ENCODE data around the gene LMBR1L. TPM values are rescaled to one million over a fixed set of nuclear protein-coding genes. Genes with fewer than 3 reads are reported as not detected.

LMBR1L gene
- total and polyA plus RNA-seq, 8 donors: 39.9 to 102 (median 87.6) TPM

DNA sequence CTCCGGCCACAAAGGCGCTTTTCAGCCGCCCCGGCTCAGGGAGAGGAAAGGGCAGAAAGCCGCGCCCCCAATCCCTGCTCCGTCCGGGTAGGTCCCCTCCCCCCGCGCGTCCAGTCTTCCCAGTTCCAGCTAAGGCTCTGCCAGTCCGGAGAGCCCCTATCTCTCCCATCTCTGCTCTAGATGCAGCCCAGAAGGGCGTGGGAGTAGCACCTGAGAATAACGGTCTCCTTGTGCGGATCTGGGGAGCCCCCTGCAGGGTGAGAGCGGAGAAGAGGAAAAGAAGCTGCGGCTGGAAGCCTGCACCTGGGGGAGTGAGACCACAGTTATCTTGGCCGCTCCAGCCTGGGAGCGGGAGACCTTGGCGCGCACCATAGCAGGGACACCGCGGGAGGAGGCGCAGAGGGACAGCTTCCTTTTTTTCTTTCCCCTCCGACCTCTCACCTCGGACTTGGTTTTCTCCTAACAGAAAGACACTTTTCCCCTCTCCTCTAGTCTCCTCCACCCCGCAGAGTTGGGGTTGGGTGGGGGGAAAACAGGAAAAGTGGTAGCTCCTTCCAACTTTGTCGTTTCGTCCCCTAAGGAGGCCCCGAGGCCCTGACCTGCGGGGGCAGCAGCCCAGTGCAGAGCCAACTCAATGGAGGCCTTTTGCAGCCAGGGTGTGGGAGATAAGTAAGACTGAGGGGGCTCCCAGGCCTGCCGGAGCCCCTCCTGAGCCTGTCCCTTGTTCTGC, 18.4 kb downstream of the LMBR1L start:
- peaks cover 0 to 15% of the 10 kb centered on the region in 2 donors for H3K36me3 ChIP-seq
- no peaks in the 10 kb centered on the region for H3K9me3 ChIP-seq
- peaks cover 55 to 74% of the 10 kb centered on the region in 2 donors for H3K27me3 ChIP-seq
- H3K4me1 ChIP-seq: peaks cover 27 to 74% of the 10 kb centered on the region in 2 donors
- intact Hi-C loops (cut with DNase I): no loop called here
- TF ChIP-seq, protein P1, sequence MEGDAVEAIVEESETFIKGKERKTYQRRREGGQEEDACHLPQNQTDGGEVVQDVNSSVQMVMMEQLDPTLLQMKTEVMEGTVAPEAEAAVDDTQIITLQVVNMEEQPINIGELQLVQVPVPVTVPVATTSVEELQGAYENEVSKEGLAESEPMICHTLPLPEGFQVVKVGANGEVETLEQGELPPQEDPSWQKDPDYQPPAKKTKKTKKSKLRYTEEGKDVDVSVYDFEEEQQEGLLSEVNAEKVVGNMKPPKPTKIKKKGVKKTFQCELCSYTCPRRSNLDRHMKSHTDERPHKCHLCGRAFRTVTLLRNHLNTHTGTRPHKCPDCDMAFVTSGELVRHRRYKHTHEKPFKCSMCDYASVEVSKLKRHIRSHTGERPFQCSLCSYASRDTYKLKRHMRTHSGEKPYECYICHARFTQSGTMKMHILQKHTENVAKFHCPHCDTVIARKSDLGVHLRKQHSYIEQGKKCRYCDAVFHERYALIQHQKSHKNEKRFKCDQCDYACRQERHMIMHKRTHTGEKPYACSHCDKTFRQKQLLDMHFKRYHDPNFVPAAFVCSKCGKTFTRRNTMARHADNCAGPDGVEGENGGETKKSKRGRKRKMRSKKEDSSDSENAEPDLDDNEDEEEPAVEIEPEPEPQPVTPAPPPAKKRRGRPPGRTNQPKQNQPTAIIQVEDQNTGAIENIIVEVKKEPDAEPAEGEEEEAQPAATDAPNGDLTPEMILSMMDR (IDR thresholded peaks at IDR 0.05): no peak
- H3K27ac ChIP-seq: peak overlapping the region in 1 of 2 donors; percentile 4
- ATAC-seq (no peak), DNase-seq (peak in 1 of 4 donors; percentile 79)
- H3K4me3 ChIP-seq: peak overlapping the region; percentile 6 to 23

DNA sequence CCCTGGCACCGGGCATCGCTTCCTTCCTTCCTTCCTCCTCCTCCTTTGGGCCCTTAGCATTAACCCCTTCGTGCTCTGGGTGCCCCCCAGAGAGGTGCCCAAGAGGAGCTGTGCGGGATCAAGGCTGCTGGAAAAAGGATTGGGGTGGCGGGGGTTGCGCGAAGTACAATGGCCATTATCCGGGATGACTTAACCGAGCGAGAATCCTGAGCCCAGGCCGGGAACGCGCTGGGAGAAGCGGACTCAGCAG, 18.9 kb downstream of the LMBR1L start:
- TF ChIP-seq, protein P1 (IDR thresholded peaks at IDR 0.05): no peak
- peak overlapping the region in 1 of 2 donors; percentile 23 for H3K4me3 ChIP-seq
- H3K4me1 ChIP-seq: peaks cover 27 to 74% of the 10 kb centered on the region in 2 donors
- no peaks in the 10 kb centered on the region for H3K9me3 ChIP-seq
- H3K27me3 ChIP-seq: peaks cover 55 to 74% of the 10 kb centered on the region in 2 donors
- no peak overlapping the region for H3K27ac ChIP-seq
- intact Hi-C loops (cut with DNase I): no loop called here
- ATAC-seq: no peak
- peaks cover 0 to 10% of the 10 kb centered on the region in 2 donors for H3K36me3 ChIP-seq
- DNase-seq: no peak

DNA sequence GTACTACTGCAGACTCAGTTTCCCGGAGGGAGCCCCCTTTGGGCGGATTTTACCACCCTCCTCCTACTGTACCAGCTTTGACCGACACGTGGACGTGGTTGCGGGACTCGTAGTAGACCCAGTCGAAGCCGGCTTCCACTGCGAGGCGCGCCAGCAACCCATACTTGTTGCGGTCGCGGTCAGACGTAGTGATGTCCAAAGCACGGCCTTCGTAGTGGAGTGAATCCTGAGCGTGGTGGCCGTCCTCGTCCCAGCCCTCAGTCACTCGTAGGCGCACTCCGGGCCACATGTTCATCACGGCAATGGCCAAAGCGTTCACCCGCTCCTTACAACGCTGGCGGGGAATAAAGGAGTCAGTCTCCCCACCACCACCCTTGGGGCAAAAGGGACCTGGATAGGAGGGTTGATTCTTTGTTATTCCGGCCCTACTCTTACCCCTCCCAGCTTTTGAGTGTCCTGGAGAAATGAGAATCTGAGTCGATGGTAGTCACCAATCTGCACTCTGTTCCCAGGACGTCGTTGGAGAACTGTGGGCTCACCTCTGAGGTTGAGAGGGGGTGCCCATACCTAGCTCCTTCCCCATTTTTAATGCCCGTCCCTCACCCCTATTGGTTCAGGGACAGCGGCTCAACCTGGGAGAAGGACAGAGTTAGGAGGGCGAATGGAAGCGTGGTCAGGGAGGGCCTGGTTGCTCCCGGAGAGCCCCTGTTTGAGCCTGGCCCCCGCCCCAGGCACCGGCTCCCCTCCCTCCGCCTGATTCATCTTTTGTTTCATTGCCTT, 19.4 kb downstream of the LMBR1L start:
- intact Hi-C loops (cut with DNase I): no loop called here
- H3K4me1 ChIP-seq: peaks cover 27 to 74% of the 10 kb centered on the region in 2 donors
- H3K27ac ChIP-seq: no peak overlapping the region
- H3K9me3 ChIP-seq: no peaks in the 10 kb centered on the region
- H3K4me3 ChIP-seq: peak overlapping the region in 1 of 2 donors; percentile 23
- peaks cover 0 to 5% of the 10 kb centered on the region in 2 donors for H3K36me3 ChIP-seq
- TF ChIP-seq, protein P1 (IDR thresholded peaks at IDR 0.05): no peak
- H3K27me3 ChIP-seq: peaks cover 55 to 74% of the 10 kb centered on the region in 2 donors
- DNase-seq (no peak), ATAC-seq (no peak)

DNA sequence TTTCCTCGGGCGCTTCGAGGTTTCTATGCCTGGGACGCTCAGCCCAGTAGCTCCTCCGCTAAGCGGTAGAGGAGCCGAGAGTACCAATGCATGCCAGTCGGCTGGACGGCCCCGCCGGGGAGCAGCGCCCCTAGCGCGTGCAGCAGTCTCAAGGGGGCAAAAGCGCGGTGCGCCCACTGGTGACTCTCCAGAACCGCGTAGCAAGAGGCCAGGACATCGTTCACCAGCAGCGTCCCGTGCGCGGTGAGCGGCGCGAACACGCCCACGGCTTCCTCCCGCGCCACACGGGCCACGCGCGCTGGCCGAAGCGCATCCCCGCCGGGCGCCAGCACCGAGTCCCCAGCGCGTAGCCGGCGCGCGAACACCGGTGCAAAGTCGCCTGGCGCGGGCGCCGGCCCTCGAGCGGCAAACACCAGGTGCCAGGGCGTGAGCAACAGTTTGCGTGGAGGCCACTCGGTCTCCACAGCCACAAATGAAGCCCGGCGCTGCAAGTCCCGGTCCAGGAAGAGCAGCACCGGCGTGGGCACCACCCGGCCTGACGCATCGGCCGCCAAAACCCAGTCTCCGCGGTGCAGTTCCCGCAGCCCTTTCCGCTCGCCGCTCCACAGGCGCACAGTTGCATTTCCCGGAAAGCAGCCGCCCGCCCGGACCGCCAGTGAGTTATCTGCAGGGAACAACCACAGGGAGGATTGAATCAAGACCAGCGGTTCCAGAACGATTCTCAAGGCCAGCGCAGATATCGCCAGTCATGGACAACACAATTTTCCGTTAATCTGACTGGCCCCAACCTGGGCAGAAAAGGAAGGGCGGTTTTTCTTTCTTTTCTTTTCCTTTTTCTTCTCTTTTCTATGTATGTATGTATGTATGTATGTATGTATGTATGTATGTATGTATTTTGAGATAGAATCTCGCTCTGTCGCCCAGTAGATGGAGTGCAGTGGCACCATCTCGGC, 20.6 kb downstream of the LMBR1L start:
- TF ChIP-seq, protein P1 (IDR thresholded peaks at IDR 0.05): peak in 1 of 2 donors; percentile 9
- intact Hi-C loops (cut with DNase I): loop anchor here in 1 of 2 donors (5.0 to 10.0 kb wide), 2 partner anchors 32 to 145 kb away; no protein-coding TSS in a partner anchor
- peak in 1 of 4 donors; percentile 85 for DNase-seq
- Histone ChIP-seq H3K27ac (peak overlapping the region in 1 of 2 donors; percentile 55), H3K4me1 (peaks cover 27 to 74% of the 10 kb centered on the region in 2 donors), H3K36me3 (no peaks in the 10 kb centered on the region), H3K9me3 (no peaks in the 10 kb centered on the region), H3K27me3 (peaks cover 55 to 70% of the 10 kb centered on the region in 2 donors), H3K4me3 (peak overlapping the region; percentile 16 to 38)
- no peak for ATAC-seq
